Nephron (organoid): ENCODE measurements around the gene EPB41L4B.
"Not testable (repeated sequence)": the region's sequence is repeated elsewhere in the genome, so short reads cannot be mapped to it uniquely, and the experiment has no call there.

Experiments used
- H3K27ac Mint-ChIP-seq, 3 experiments: 2 replicates each; pipeline ENCODE4 v1.8.0; 2020; ENCODE audit warnings: mixed read lengths in 3 of 3, mild to moderate bottlenecking in 2 of 3, moderate library complexity in 1 of 3
- H3K27me3 Mint-ChIP-seq: 2 replicates; pipeline ENCODE4 v1.8.0; 2021; ENCODE audit warnings: low read depth, mild to moderate bottlenecking, moderate library complexity, mixed read lengths
- H3K36me3 Mint-ChIP-seq: 2 replicates; pipeline ENCODE4 v1.8.0; 2020; ENCODE audit warnings: low read depth, mixed read lengths
- H3K4me1 Mint-ChIP-seq: 2 replicates; pipeline ENCODE4 v1.8.0; 2020; ENCODE audit warnings: mixed read lengths
- H3K4me3 Mint-ChIP-seq, 3 experiments: 2 replicates each; pipeline ENCODE4 v1.8.0; 2020; ENCODE audit warnings: mild to moderate bottlenecking in 3 of 3, mixed read lengths in 3 of 3, moderate library complexity in 2 of 3
- H3K9me3 Mint-ChIP-seq: 2 replicates; pipeline ENCODE4 v1.8.0; 2020; ENCODE audit warnings: mixed read lengths
- TF ChIP-seq, protein P1 (sequence below), 3 experiments: fragments of 200-600 bp; sonication (generic); IDR thresholded peaks; one replicate each; pipeline ENCODE4 v1.5.0; 2021; ENCODE audit warnings: antibody characterized with exemption in 3 of 3; ENCODE audit not compliant: unreplicated experiment in 3 of 3

Gene EPB41L4B

DNA sequence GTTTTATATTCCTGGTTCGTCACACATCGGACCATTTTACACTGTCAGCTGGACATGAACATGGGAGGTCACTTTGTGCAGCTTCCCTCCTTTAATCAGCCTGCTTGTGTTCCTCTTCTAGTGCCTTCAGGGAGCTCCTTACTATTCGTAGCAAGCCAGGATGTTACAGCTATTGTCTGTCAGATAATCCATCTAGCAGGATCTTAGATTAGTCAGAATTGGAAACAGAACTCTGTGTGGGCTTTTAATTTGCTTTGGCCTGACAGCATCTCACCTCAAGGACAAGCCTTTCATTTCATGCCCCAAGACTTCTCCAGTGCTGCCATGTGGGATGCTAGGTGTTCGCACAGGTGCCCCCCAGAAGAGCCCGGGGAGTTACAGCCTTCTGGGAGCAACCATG, 30.2 kb upstream of the EPB41L4B start:
- peaks cover 16% of the 10 kb centered on the region for H3K27me3 Mint-ChIP-seq
- H3K9me3 Mint-ChIP-seq: no peaks in the 10 kb centered on the region
- H3K27ac Mint-ChIP-seq: no peak overlapping the region
- TF ChIP-seq, protein P1, sequence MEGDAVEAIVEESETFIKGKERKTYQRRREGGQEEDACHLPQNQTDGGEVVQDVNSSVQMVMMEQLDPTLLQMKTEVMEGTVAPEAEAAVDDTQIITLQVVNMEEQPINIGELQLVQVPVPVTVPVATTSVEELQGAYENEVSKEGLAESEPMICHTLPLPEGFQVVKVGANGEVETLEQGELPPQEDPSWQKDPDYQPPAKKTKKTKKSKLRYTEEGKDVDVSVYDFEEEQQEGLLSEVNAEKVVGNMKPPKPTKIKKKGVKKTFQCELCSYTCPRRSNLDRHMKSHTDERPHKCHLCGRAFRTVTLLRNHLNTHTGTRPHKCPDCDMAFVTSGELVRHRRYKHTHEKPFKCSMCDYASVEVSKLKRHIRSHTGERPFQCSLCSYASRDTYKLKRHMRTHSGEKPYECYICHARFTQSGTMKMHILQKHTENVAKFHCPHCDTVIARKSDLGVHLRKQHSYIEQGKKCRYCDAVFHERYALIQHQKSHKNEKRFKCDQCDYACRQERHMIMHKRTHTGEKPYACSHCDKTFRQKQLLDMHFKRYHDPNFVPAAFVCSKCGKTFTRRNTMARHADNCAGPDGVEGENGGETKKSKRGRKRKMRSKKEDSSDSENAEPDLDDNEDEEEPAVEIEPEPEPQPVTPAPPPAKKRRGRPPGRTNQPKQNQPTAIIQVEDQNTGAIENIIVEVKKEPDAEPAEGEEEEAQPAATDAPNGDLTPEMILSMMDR (IDR thresholded peaks at IDR 0.05; ENCODE audit: unreplicated experiment in 3 of 3): no peak
- no peaks in the 10 kb centered on the region for H3K4me1 Mint-ChIP-seq
- no peaks in the 10 kb centered on the region for H3K36me3 Mint-ChIP-seq
- H3K4me3 Mint-ChIP-seq: no peak overlapping the region

DNA sequence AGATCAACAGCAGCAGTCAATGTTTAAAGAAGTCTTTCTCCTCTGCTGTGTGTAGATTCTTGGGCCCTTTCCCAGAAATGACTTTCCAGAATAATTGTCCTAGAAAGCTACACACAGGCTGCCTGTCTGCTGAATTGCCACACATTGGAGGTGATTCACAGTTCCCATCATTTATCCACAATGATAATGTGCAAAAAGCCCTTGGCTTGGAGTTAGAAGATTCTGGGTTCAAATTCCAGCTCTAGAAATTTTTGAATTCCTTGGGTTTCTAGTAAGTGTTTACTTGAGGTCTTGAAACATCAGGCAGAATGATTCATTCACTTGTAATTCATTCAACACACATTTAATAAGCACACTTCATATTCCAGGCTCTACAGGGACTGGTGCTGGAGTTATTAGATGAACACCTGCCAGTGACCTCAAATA, 28.6 kb upstream of the EPB41L4B start:
- Mint-ChIP-seq H3K9me3 (no peaks in the 10 kb centered on the region), H3K4me1 (no peaks in the 10 kb centered on the region), H3K27ac (no peak overlapping the region), H3K4me3 (no peak overlapping the region), H3K27me3 (peaks cover 16% of the 10 kb centered on the region), H3K36me3 (no peaks in the 10 kb centered on the region)
- TF ChIP-seq, protein P1 (IDR thresholded peaks at IDR 0.05; ENCODE audit: unreplicated experiment in 3 of 3): no peak

DNA sequence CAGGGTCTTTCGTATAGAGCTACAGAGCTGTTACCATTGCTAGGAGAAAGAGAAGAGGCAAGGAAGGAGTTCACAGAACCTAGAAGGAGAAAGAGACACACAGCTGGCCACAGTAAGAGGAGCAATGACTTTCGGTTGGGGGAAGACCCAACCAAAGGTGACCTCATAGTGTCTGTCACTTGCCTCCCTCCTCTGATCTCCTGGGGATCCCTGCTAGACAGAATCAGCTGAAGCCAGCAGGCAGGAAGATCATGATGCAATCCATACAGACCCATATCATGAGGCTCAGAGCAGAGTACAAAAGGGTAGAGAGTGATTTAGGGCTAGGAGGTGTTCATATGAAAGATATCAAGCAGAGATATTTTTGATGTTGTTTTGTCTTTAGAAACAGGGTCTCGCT, 26.0 kb upstream of the EPB41L4B start:
- Mint-ChIP-seq H3K27me3 (peaks cover 12% of the 10 kb centered on the region), H3K4me3 (no peak overlapping the region), H3K4me1 (no peaks in the 10 kb centered on the region), H3K36me3 (no peaks in the 10 kb centered on the region), H3K27ac (no peak overlapping the region), H3K9me3 (no peaks in the 10 kb centered on the region)
- TF ChIP-seq, protein P1 (IDR thresholded peaks at IDR 0.05; ENCODE audit: unreplicated experiment in 3 of 3): no peak

DNA sequence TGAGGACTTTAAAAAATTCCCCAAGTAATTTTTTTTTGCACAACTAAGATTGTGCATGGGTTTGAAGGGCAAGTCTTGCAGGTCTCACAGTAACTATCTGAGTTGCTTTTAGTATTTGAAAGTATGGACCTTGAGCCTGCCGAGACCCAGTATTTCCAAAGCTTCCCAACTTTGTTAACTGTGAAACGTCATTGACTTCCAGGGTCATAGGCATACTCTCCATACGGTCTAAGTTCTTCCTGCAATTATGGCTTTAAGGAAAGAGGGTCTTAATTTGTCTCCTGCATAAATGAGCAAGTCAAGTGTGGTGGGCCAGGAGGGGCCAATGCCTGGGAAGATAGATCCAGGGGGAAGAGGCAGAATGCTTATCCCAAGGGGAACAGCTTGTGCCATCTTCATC, 24.0 kb upstream of the EPB41L4B start:
- Mint-ChIP-seq H3K36me3 (no peaks in the 10 kb centered on the region), H3K9me3 (no peaks in the 10 kb centered on the region), H3K4me1 (no peaks in the 10 kb centered on the region), H3K27me3 (peaks cover 5% of the 10 kb centered on the region), H3K4me3 (no peak overlapping the region), H3K27ac (peak overlapping the region in 1 of 3 experiments; percentile 90)
- TF ChIP-seq, protein P1 (IDR thresholded peaks at IDR 0.05; ENCODE audit: unreplicated experiment in 3 of 3): no peak

DNA sequence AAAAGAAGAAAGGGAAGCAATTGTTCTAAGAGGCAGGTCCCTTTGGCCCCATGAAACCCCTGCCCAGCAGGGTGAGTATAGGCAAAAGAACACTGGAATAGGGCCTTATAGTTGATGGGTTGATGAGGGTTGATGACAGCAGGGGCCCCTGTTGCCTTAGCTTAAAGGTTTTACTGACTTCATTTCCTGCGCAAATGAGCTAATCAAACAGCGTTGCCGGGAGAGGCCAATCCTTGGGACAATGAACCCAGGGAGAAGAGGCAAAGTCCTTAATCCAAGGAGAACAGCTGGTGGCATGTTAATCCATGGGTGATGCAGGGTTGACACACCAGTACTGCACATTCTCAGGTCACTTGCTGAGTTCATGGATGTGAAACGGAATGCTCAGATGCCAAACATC, 22.0 kb upstream of the EPB41L4B start:
- Mint-ChIP-seq H3K36me3 (no peaks in the 10 kb centered on the region), H3K9me3 (no peaks in the 10 kb centered on the region), H3K27me3 (peaks cover under 1% of the 10 kb centered on the region), H3K4me3 (no peak overlapping the region), H3K27ac (no peak overlapping the region), H3K4me1 (no peaks in the 10 kb centered on the region)
- TF ChIP-seq, protein P1 (IDR thresholded peaks at IDR 0.05; ENCODE audit: unreplicated experiment in 3 of 3): no peak

DNA sequence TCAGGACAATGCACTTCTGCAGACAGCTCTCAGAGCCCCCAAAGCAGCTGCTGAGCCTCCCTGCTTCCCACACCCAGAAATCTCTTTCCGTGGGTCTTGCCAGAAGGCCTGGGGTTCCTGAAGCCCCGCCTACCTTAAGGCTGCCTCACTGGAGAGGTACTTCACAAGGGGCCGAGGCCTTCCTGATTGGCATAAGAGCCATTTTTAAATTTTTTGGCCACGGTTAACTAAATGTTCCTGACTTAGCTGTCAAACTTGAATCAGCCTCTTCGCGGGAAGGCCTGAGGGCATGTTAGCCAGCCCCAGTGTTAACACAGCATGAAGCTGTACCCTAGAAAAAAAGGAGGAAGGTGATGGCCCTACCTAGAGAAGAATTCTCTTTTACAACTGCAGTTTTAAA, 20.7 kb upstream of the EPB41L4B start:
- TF ChIP-seq, protein P1 (IDR thresholded peaks at IDR 0.05; ENCODE audit: unreplicated experiment in 3 of 3): no peak

DNA sequence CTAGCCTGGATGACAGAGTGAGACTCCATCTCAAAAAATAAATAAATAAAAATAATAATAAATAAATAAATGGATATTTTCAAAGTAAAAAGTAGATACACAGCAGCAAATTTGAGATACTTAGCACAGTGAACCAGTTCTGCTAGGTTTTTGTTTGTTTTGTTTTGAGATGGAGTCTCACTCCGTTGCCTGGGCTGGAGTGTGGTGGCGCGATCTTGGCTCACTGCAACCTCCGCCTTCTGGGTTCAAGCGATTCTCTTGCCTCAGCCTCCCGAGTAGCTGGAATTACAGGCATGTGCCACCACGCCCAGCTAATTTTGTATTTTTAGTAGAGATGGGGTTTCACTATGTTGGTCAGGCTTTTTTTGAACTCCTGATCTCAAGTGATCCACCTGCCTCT, 20.1 kb upstream of the EPB41L4B start:
- H3K36me3 Mint-ChIP-seq, H3K4me1 Mint-ChIP-seq, H3K4me3 Mint-ChIP-seq, H3K27ac Mint-ChIP-seq, H3K9me3 Mint-ChIP-seq, H3K27me3 Mint-ChIP-seq: not testable (repeated sequence)

More for the DNA sequence above, 20.7 kb upstream of the EPB41L4B start:
- Mint-ChIP-seq H3K9me3 (no peaks in the 10 kb centered on the region), H3K4me1 (no peaks in the 10 kb centered on the region), H3K27me3 (no peaks in the 10 kb centered on the region), H3K36me3 (no peaks in the 10 kb centered on the region), H3K4me3 (no peak overlapping the region), H3K27ac (no peak overlapping the region)
